ENCODE data around the gene AP2M1. TPM values are rescaled to one million over a fixed set of nuclear protein-coding genes. Genes with fewer than 3 reads are reported as not detected.

The AP2M1 gene
- total and polyA plus RNA-seq, 2 of the 8 experiments (the other 6 are each of a cell fraction or from before 2014, with no cell fraction given): 403 to 454 TPM

- H3K56ac ChIP-seq (replicated peaks; ENCODE audit: insufficient read length, low read depth, low read length): no peak overlapping the region
- H2AK5ac ChIP-seq (ENCODE audit: low read depth, low read length): no peak overlapping the region
- H2AFZ ChIP-seq (ENCODE audit: low read length): no peak overlapping the region
- no peak overlapping the region for H3K4ac ChIP-seq (replicated peaks; ENCODE audit: insufficient read length, low read depth, low read length)
- peaks cover 1 to 5% of the 10 kb centered on the region in 2 experiments for H4K20me1 ChIP-seq (replicated peaks in 1 of 2; ENCODE audit: control insufficient read depth in 1 of 2, insufficient read depth in 2 of 2, low read length in 2 of 2)
- no peak overlapping the region for H3K18ac ChIP-seq (ENCODE audit: extremely low read depth, low read length)
- no peak for FAIRE-seq
- H3K9ac ChIP-seq (replicated peaks in 1 of 4; ENCODE audit: extremely low read depth in 1 of 4, low read depth in 3 of 4, low read length in 3 of 4): no peak overlapping the region
- H2BK120ac ChIP-seq (replicated peaks; ENCODE audit: low read depth, low read length): no peak overlapping the region
- H3K9me3 ChIP-seq (ENCODE audit: insufficient read depth in 2 of 2, low read depth in 1 of 2, low read length in 1 of 2): no peaks in the 10 kb centered on the region
- H3K4me1 ChIP-seq (replicated peaks in 1 of 4; ENCODE audit: control insufficient read depth in 3 of 4, insufficient read depth in 4 of 4, low read length in 3 of 4): peaks cover 0 to 20% (median 15%) of the 10 kb centered on the region in 4 experiments; a peak in 6 of 7 replicates
- H3K23ac ChIP-seq (ENCODE audit: insufficient read length): no peak overlapping the region
- no peak for DNase-seq (ENCODE audit: low read depth in 1 of 2, low spot score in 2 of 2)
- peaks cover 0 to 26% of the 10 kb centered on the region in 2 experiments; a peak in 2 of 4 replicates for H3K79me2 ChIP-seq (ENCODE audit: control insufficient read depth in 1 of 2, insufficient read depth in 2 of 2, low read length in 2 of 2)
- peaks cover 8% of the 10 kb centered on the region for H3K23me2 ChIP-seq (ENCODE audit: low read depth, low read length)
- H3K4me2 ChIP-seq (ENCODE audit: insufficient read depth in 1 of 2, low read depth in 2 of 2, low read length in 2 of 2): no peak overlapping the region
- WGBS, 2 experiments (ENCODE audit: extremely low coverage in 1 of 2, insufficient coverage in 1 of 2, insufficient read length in 1 of 2, insufficient replicate concordance in 2 of 2, low coverage in 1 of 2, low lambda C conversion rate in 2 of 2, missing lambda C conversion rate in 1 of 2): 93% methylated on average over 5 of the region's 5 CpGs; no CpG with 5 or more reads in 1 of the 2 experiments
- no peak overlapping the region for H3K14ac ChIP-seq (ENCODE audit: insufficient read length)
- CTCF ChIA-PET (ENCODE audit: partially characterized antibody): interaction anchor here (0.6 to 2.1 kb wide), 13 partner anchors 11 to 277 kb away, joined by 3 to 7 read pairs (median 3); partner anchors contain the start of gene EEF1AKMT4
- peaks cover 8% of the 10 kb centered on the region for H3K79me1 ChIP-seq (ENCODE audit: low read depth, low read length)
- no peak overlapping the region for H4K91ac ChIP-seq (replicated peaks; ENCODE audit: insufficient read length, low read length)
- no peak overlapping the region for H2BK5ac ChIP-seq (ENCODE audit: low read depth, low read length)
- H4K8ac ChIP-seq (ENCODE audit: extremely low read depth, insufficient read depth, low read length): no peak overlapping the region
- no peak overlapping the region for H2BK15ac ChIP-seq (ENCODE audit: low read length)
- H2BK12ac ChIP-seq (ENCODE audit: low read depth, low read length): no peak overlapping the region
- peaks cover 5 to 26% (median 17%) of the 10 kb centered on the region in 4 experiments; a peak in 7 of 8 replicates for H3K36me3 ChIP-seq (ENCODE audit: control insufficient read depth in 2 of 4, insufficient read depth in 4 of 4, low read length in 3 of 4)
- H3K27ac ChIP-seq (ENCODE audit: low read depth, low read length): no peak overlapping the region
- H2BK20ac ChIP-seq (ENCODE audit: low read length): no peak overlapping the region
- no peaks in the 10 kb centered on the region for H3K27me3 ChIP-seq (replicated peaks in 1 of 4; ENCODE audit: control insufficient read depth in 3 of 4, extremely low read depth in 1 of 4, insufficient read depth in 3 of 4, low read length in 3 of 4)
- H3K4me3 ChIP-seq (ENCODE audit: extremely low read depth in 1 of 4, insufficient read depth in 2 of 4, low read depth in 3 of 4, low read length in 4 of 4): no peak overlapping the region
- H4K5ac ChIP-seq (ENCODE audit: insufficient read length, low read depth, low read length): no peak overlapping the region
- POLR2A ChIA-PET (ENCODE audit: partially characterized antibody): interaction anchor here (0.8 to 5.3 kb wide), 14 partner anchors 8 to 87 kb away, joined by 3 to 26 read pairs (median 5); partner anchors contain the start of genes ABCF3, DVL3 and EIF2B5
- no peak for TF ChIP-seq TCF12 (IDR thresholded peaks at IDR 0.05; ENCODE audit: low read depth, low read length)
- TF ChIP-seq SIX5 (IDR thresholded peaks at IDR 0.05; ENCODE audit: low read depth, low read length): no peak
- TF ChIP-seq CTBP2 (IDR thresholded peaks at IDR 0.05; ENCODE audit: borderline replicate concordance, insufficient read depth, insufficient read length, low read length): no peak
- TF ChIP-seq YY1 (IDR thresholded peaks at IDR 0.05; ENCODE audit: low read depth, low read length): no peak
- no peak for TF ChIP-seq KDM1A (IDR thresholded peaks at IDR 0.05; ENCODE audit: borderline replicate concordance, low read length)
- no peak for TF ChIP-seq CBX8 (IDR thresholded peaks at IDR 0.05; ENCODE audit: borderline replicate concordance, low read depth, low read length)
- no peak for TF ChIP-seq TAF1 (IDR thresholded peaks at IDR 0.05; ENCODE audit: low read depth, low read length)
- TF ChIP-seq EGR1 (IDR thresholded peaks at IDR 0.05; ENCODE audit: borderline replicate concordance, low read depth, low read length): no peak
- no peak for TF ChIP-seq TAF7 (optimal IDR thresholded peaks at IDR 0.05; ENCODE audit: borderline replicate concordance, low read depth, low read length)
- no peak for TF ChIP-seq POLR2AphosphoS5 (IDR thresholded peaks at IDR 0.05; ENCODE audit: low read depth, low read length)
- TF ChIP-seq CBX5 (IDR thresholded peaks at IDR 0.05; ENCODE audit: low read depth, low read length): no peak
These were observed 1.8 kb upstream of the AP2M1 start for GRCh38 chr3:184172681-184173373.
